Erythroblast (primary cell): ENCODE measurements around the gene BCL7A.
"Not testable (repeated sequence)": the region's sequence is repeated elsewhere in the genome, so short reads cannot be mapped to it uniquely, and the experiment has no call there.

Experiments used
- GATA1 ChIP-seq: IDR thresholded peaks from 2 replicates; pipeline ENCODE4 v1.6.1; 2011; ENCODE audit warnings: low read depth, mild to moderate bottlenecking, control low read depth, low read length, moderate library complexity
- POLR2A ChIP-seq: IDR thresholded peaks from 2 replicates; pipeline ENCODE4 v1.6.1; 2011; ENCODE audit warnings: mild to moderate bottlenecking, low read length

DNA sequence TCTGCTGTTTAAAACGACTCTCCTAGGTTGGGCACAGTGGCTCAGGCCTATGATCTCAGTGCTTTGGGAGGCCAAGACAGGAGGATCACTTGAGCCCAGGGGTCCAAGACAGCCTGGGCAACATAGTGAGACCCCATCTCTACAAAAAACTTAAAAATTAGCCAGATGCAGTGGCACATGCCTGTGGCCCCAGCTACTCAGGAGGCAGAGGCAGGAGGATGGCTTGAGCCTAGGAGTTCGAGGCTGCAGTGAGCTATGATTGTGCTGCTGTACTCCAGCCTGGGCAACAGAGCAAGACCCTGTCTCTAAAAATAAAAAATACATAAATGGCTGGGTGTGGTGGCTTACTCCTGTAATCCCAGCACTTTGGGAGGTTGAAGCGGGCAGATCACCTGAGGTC is 19.8 kb downstream of the BCL7A start:
- TF ChIP-seq POLR2A, GATA1: not testable (repeated sequence)
